ENCODE results near the gene UBE2E2.
"Not testable (repeated sequence)": the region's sequence is repeated elsewhere in the genome, so short reads cannot be mapped to it uniquely, and the experiment has no call there.

Gene UBE2E2

DNA sequence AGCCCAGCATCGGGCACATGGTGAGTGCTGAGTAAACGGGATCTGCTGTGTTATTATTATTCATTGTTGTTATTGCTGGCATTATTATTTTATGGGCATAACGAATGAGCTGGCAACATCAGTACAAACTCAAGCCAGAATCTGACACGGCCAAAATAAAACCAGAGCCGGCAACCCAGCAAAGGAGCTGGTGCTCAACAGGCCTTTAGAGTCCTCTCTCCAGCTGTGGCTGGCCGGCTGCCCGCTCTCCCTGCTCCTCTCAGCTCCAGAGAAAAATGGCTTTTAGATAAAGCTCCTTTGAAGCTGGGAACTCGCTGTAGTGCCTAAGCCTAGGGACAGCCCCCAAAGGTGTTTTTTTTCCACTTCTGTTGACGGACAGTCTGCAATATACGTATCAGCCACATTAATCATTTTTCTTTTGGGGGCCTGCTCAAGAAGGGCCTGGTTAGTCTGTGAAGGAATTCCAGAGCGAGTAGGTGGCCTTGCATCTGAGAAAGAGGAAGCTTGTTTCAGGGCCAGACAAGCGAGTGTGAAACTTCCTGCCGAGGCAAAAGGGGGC, 408.7 kb downstream of the UBE2E2 start:
- no peak for FAIRE-seq

GRCh38 chr3:23612296-23612891, 409.3 kb downstream of the UBE2E2 start:
- DNase-seq (ENCODE audit: insufficient read length) (no peak), FAIRE-seq (no peak)
- TF ChIP-seq POLR2AphosphoS5 (IDR thresholded peaks at IDR 0.05; ENCODE audit: low read depth, low read length) (no peak), TAF1 (IDR thresholded peaks at IDR 0.05; ENCODE audit: borderline replicate concordance, low read depth, low read length) (no peak), POLR2A (IDR thresholded peaks at IDR 0.05; ENCODE audit: low read depth, low read length) (no peak)

More for the DNA sequence above, 408.7 kb downstream of the UBE2E2 start:
- no peak for DNase-seq (ENCODE audit: insufficient read length)
- TF ChIP-seq POLR2AphosphoS5 (IDR thresholded peaks at IDR 0.05; ENCODE audit: low read depth, low read length), result no peak
- TF ChIP-seq POLR2A (IDR thresholded peaks at IDR 0.05; ENCODE audit: low read depth, low read length), result no peak
- TF ChIP-seq TAF1 (IDR thresholded peaks at IDR 0.05; ENCODE audit: borderline replicate concordance, low read depth, low read length), result no peak

DNA sequence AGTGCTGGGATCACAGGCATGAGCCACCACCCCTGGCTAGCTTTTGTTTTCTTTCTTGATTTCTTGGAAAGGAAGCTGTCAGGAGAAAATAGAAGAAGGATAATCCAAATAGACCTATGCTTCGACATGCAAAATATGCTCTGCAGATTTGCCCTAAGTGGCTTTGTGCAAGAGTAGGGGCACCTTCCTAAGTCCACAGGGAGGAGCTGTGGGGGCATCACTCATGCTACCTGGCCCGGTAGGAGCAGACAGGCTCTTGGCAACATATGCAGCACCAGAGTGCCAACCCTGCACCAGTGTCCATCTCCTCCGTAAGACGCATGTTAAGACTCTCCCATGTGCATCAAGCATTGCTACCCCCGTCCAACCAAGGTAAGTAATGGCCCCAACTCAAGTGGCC, 411.9 kb downstream of the UBE2E2 start:
- FAIRE-seq (no peak), DNase-seq (ENCODE audit: insufficient read length) (no peak)
- TF ChIP-seq POLR2A (IDR thresholded peaks at IDR 0.05; ENCODE audit: low read depth, low read length) (no peak), TAF1 (IDR thresholded peaks at IDR 0.05; ENCODE audit: borderline replicate concordance, low read depth, low read length) (no peak)

GRCh38 chr3:23618475-23618874, 415.3 kb downstream of the UBE2E2 start:
- FAIRE-seq; DNase-seq (ENCODE audit: insufficient read length): not testable (repeated sequence)

DNA sequence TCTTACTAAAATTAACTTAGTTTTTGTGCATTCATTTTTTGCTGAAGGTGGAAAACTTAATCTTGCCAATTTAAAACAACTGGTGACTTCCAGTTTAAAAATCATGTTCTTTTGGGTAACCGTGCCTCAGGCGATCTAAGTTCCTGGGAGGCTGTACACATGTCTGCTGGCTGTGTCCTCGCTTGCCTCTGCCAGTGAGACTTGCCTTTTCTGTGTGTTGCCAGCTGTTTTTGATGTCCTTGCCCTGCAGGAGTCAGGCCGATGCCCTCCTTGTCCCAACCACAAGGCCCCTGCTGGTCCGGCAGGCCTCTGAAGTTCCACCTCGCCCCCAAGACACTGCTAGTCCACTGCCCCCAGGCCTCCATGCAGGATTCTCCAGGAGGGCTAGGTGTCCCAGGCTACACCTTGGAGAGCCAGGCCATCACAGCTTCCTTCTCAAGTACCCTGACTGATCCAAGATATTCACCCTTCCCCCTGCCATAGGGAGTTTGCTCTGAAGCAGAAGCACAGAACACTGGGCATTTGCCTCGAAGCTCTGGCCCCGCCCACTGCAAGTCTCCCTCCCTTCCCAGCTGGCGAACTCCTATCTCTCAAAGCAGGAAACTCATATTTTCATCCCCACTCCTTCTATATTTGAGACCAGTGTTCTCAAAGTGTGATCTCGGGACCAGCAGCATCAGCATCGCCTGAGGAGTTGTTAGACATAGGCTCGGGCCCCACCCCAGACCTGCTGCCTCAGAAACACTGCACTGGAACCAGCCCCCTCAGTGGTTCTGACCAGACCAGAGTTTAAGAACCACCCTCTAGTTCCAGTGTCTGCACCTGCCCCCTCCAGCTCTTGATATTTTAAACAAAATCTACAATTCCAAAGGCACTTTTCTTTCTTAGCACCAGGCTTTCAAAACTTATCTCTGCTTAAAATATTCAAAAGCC, 416.8 kb downstream of the UBE2E2 start:
- TF ChIP-seq TAF1 (IDR thresholded peaks at IDR 0.05; ENCODE audit: borderline replicate concordance, low read depth, low read length) (no peak), POLR2AphosphoS5 (IDR thresholded peaks at IDR 0.05; ENCODE audit: low read depth, low read length) (no peak), POLR2A (IDR thresholded peaks at IDR 0.05; ENCODE audit: low read depth, low read length) (no peak)
- no peak for FAIRE-seq
- DNase-seq (ENCODE audit: insufficient read length), result no peak

DNA sequence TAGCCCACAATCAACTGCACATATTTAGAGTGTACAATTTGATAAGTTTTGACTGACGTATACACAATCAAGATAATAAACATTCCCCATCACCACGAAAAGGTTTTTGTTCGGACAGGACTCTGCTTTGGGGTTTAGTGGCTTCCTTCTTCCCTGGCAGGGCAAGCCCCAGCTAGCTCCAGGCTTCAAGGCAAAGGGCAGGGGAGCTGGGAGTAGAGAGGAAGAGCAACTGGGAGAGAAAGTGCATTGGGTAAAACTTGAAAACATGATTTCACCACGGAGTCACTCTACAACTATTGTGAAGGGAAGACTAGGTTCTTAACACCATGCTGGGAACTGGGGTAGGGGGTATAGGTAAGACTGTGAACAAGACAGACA, 417.5 kb downstream of the UBE2E2 start:
- DNase-seq (ENCODE audit: insufficient read length) (no peak), FAIRE-seq (no peak)
- TF ChIP-seq POLR2A (IDR thresholded peaks at IDR 0.05; ENCODE audit: low read depth, low read length), result no peak
- no peak for TF ChIP-seq TAF1 (IDR thresholded peaks at IDR 0.05; ENCODE audit: borderline replicate concordance, low read depth, low read length)
- no peak for TF ChIP-seq POLR2AphosphoS5 (IDR thresholded peaks at IDR 0.05; ENCODE audit: low read depth, low read length)

DNA sequence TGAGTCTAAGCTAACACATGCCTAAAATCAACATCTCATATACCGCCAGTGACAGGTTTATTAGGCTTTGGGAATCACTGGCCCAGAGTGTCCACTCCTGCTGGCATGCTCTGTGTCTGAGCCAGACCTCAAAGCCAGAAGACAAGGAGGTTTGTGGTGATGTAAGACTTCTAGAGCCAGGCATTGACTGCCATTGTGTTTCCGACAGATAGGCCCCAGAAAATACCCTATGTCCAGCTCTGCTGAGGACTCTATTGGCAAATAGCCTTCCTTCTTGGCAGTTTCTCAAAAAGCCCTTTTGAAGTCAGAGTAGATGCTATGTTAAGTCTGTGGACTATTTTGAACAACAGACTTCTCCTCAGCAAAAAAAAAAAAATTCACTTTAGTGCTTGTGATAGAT, 420.7 kb downstream of the UBE2E2 start:
- no peak for TF ChIP-seq POLR2A (IDR thresholded peaks at IDR 0.05; ENCODE audit: low read depth, low read length)
- TF ChIP-seq POLR2AphosphoS5 (IDR thresholded peaks at IDR 0.05; ENCODE audit: low read depth, low read length), result no peak
- no peak for TF ChIP-seq TAF1 (IDR thresholded peaks at IDR 0.05; ENCODE audit: borderline replicate concordance, low read depth, low read length)
- FAIRE-seq (no peak), DNase-seq (ENCODE audit: insufficient read length) (no peak)

GRCh38 chr3:23624305-23624704, 421.2 kb downstream of the UBE2E2 start:
- TF ChIP-seq POLR2A (IDR thresholded peaks at IDR 0.05; ENCODE audit: low read depth, low read length) (no peak), POLR2AphosphoS5 (IDR thresholded peaks at IDR 0.05; ENCODE audit: low read depth, low read length) (no peak), TAF1 (IDR thresholded peaks at IDR 0.05; ENCODE audit: borderline replicate concordance, low read depth, low read length) (no peak)
- no peak for DNase-seq (ENCODE audit: insufficient read length)
- no peak for FAIRE-seq

- no peak for FAIRE-seq
- TF ChIP-seq TAF1 (IDR thresholded peaks at IDR 0.05; ENCODE audit: borderline replicate concordance, low read depth, low read length) (no peak), POLR2A (IDR thresholded peaks at IDR 0.05; ENCODE audit: low read depth, low read length) (no peak), POLR2AphosphoS5 (IDR thresholded peaks at IDR 0.05; ENCODE audit: low read depth, low read length) (no peak)
- DNase-seq (ENCODE audit: insufficient read length), result no peak
Measured at GRCh38 chr3:23626442-23626841, 423.3 kb downstream of the UBE2E2 start.

- DNase-seq (ENCODE audit: insufficient read length) (no peak), FAIRE-seq (no peak)
- TF ChIP-seq TAF1 (IDR thresholded peaks at IDR 0.05; ENCODE audit: borderline replicate concordance, low read depth, low read length) (no peak), POLR2AphosphoS5 (IDR thresholded peaks at IDR 0.05; ENCODE audit: low read depth, low read length) (no peak), POLR2A (IDR thresholded peaks at IDR 0.05; ENCODE audit: low read depth, low read length) (no peak)
Measured at GRCh38 chr3:23629181-23629894, 426.2 kb downstream of the UBE2E2 start.

GRCh38 chr3:23633261-23633960, 430.3 kb downstream of the UBE2E2 start:
- FAIRE-seq (no peak), DNase-seq (ENCODE audit: insufficient read length) (no peak)
- TF ChIP-seq POLR2AphosphoS5 (IDR thresholded peaks at IDR 0.05; ENCODE audit: low read depth, low read length) (no peak), POLR2A (IDR thresholded peaks at IDR 0.05; ENCODE audit: low read depth, low read length) (no peak), TAF1 (IDR thresholded peaks at IDR 0.05; ENCODE audit: borderline replicate concordance, low read depth, low read length) (no peak)
